ENCODE results near the gene C2CD3.

The C2CD3 gene

GRCh38 chr11:73972620-73973449 is 198.0 kb downstream of the C2CD3 start:
- DNase-seq = peak in 3 of 10 donors; percentile 6 to 42 (median 29)

DNA sequence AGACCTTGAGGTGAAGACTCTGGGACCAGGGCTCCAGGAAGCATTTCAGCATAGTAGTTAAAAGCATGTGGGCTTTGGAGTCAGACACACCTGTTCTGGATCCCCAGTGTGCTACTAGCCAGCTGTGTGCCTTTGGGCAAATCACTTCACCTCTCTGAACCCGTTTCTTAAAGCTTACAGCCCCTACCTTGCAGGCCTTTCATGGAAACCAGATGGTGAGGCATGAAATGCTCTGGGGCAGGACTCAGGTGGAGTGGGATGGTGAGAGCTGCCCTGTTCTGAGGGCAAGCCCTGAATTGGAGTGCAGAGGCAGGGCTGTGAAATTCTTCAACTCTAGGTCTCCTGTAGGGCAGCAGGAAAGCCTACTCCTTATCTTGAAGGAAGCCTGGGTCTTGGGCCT is 198.6 kb downstream of the C2CD3 start:
- intact Hi-C loops (cut with DNase I) = no loop called here
- DNase-seq = peak in 2 of 10 donors; percentile 2 to 7

More at GRCh38 chr11:73972620-73973449, 198.0 kb downstream of the C2CD3 start:
- intact Hi-C loops (cut with DNase I) = no loop called here

DNA sequence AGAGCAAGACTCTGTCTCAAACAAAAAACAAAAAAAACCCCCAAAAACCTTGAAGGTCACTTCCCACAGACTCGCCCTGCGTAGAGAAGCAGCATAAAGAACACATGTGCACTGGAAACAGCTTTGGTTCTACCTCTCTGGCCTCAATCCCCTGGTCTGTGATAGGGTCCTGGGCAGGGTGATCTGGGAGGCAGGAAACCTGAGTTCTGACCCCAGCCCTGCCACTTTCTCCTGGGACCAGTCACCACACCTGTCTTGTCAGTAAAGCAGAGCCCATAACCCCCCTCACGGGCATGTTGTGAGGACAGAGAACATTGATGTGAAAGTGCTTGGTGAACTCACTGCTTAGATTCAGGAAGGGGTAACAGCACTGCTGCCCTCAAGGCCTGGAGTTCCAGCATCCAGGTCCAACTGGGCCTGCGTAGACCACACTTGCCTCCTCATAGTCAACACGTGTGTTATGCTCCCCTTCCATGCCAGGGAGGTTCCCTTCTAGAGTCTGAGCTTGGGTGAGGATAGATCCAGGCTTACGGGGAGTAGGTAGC is 199.6 kb downstream of the C2CD3 start:
- intact Hi-C loops (cut with DNase I) = no loop called here
- DNase-seq = peak in 3 of 10 donors; percentile 16 to 60 (median 16)

GRCh38 chr11:73969991-73970800 is 200.6 kb downstream of the C2CD3 start:
- peak in 2 of 10 donors; percentile 31 to 62 for DNase-seq
- intact Hi-C loops (cut with DNase I) = no loop called here

- DNase-seq = peak in 2 of 10 donors; percentile 31 to 41
- intact Hi-C loops (cut with DNase I) = no loop called here
Observed at GRCh38 chr11:73969091-73969490, 201.7 kb downstream of the C2CD3 start.

DNA sequence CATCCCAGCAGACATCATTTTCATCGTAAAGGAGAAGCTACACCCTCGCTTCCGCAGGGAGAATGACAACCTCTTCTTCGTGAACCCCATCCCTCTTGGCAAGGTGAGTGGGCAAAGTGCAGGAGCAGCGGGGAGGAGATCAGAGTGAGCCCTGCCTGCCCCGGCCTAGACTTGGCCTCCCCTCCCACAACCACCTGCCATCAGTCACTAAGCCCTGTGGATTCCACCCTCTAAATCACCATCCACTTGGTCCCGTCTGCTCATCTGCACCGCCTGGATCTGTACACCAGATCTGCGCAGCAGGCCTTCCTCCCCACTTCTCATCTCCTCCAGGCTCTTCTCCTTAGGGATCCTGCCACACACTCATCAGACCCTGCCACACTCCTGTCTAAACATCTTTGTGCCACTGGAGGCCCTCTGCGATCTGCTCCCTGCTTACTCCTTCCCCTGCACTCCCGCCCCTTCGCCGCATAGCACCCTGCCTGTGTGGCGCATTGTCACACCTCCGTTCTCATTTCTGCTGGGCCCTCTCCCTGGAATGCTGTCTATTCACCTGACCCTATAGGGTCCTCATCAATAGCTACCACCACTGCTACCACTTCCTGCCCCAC is 202.3 kb downstream of the C2CD3 start:
- DNase-seq = peak in 2 of 10 donors; percentile 45 to 57
- intact Hi-C loops (cut with DNase I) = no loop called here

- no peak for DNase-seq
- intact Hi-C loops (cut with DNase I) = no loop called here
Observed at GRCh38 chr11:73965764-73966121, 205.1 kb downstream of the C2CD3 start.

DNA sequence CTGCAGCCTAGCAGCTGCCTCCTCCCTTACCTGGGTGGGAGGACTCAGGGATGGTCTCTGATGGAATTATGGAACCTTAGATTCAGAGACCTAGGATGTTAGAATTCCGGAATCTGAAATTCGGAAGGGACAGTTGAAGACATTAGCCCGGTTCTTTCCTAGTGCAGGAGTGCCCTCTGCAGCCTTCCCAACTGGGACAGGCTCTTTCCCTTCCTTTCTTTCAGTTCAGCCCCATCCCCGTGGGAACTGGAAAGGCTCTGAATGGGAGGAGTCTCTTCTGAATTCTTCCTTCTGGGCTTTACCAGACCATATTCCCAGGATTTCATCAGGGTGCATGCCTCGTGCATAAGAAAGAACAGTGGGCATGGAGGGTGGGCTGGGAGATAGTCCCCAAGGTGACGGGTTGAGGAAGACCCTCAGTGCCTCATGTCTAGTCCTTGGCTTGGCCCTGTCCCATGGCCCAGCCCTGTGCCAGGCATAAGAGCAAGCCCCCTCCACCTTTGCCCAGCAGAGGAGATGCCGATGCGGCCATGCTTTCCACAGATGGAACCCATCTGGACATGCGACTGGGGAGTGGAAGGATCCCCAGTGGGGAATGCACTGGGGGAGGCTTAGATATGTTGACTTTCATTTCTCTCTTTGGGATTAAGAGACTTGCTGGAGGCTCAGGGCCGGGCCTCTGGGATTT is 205.6 kb downstream of the C2CD3 start:
- intact Hi-C loops (cut with DNase I) = no loop called here
- peak in 2 of 10 donors; percentile 25 to 56 for DNase-seq

GRCh38 chr11:73963861-73964260 is 206.9 kb downstream of the C2CD3 start:
- peak in 2 of 10 donors; percentile 7 to 56 for DNase-seq
- intact Hi-C loops (cut with DNase I) = loop anchor here (5.0 kb wide), 2 partner anchors 128 to 483 kb away; no protein-coding TSS in a partner anchor
